AG10803 (cell line): ENCODE measurements around the gene MMP28.
"Not testable (repeated sequence)": the region's sequence is repeated elsewhere in the genome, so short reads cannot be mapped to it uniquely, and the experiment has no call there.

ENCODE experiments used
- DNase-seq: peaks from one replicate; pipeline ENCODE4 v3.0.0; 2010; ENCODE audit warnings: low read depth
- H3K4me3 ChIP-seq: 2 replicates; pipeline ENCODE4 v1.5.1; 2011; ENCODE audit warnings: mild to moderate bottlenecking, low read length, control low read depth
- TF ChIP-seq, protein P1 (sequence below): conservative IDR thresholded peaks from 2 replicates; pipeline ENCODE4 v1.5.1; 2011; ENCODE audit warnings: mild to moderate bottlenecking, low read length, control low read depth, inconsistent platforms

The MMP28 gene

GRCh38 chr17:35761601-35762000 lies 33.8 kb downstream of the MMP28 start:
- TF ChIP-seq, protein P1, sequence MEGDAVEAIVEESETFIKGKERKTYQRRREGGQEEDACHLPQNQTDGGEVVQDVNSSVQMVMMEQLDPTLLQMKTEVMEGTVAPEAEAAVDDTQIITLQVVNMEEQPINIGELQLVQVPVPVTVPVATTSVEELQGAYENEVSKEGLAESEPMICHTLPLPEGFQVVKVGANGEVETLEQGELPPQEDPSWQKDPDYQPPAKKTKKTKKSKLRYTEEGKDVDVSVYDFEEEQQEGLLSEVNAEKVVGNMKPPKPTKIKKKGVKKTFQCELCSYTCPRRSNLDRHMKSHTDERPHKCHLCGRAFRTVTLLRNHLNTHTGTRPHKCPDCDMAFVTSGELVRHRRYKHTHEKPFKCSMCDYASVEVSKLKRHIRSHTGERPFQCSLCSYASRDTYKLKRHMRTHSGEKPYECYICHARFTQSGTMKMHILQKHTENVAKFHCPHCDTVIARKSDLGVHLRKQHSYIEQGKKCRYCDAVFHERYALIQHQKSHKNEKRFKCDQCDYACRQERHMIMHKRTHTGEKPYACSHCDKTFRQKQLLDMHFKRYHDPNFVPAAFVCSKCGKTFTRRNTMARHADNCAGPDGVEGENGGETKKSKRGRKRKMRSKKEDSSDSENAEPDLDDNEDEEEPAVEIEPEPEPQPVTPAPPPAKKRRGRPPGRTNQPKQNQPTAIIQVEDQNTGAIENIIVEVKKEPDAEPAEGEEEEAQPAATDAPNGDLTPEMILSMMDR: no peak
- no peak for DNase-seq
- no peak overlapping the region for H3K4me3 ChIP-seq

GRCh38 chr17:35760587-35760986 lies 34.9 kb downstream of the MMP28 start, which contains the start of gene C17orf50:
Gene C17orf50, plus strand, starts transcription at chr17:35760887. Its CDS starts 55 bp downstream, at chr17:35760942.
- TF ChIP-seq, protein P1: no peak
- H3K4me3 ChIP-seq: no peak within 1 kb of the TSS

GRCh38 chr17:35757243-35757642 lies 38.2 kb downstream of the MMP28 start:
- no peak for DNase-seq
- TF ChIP-seq, protein P1: no peak
- no peak overlapping the region for H3K4me3 ChIP-seq

More at GRCh38 chr17:35760587-35760986, 34.9 kb downstream of the MMP28 start, which contains the start of gene C17orf50:
- DNase-seq: no peak

DNA sequence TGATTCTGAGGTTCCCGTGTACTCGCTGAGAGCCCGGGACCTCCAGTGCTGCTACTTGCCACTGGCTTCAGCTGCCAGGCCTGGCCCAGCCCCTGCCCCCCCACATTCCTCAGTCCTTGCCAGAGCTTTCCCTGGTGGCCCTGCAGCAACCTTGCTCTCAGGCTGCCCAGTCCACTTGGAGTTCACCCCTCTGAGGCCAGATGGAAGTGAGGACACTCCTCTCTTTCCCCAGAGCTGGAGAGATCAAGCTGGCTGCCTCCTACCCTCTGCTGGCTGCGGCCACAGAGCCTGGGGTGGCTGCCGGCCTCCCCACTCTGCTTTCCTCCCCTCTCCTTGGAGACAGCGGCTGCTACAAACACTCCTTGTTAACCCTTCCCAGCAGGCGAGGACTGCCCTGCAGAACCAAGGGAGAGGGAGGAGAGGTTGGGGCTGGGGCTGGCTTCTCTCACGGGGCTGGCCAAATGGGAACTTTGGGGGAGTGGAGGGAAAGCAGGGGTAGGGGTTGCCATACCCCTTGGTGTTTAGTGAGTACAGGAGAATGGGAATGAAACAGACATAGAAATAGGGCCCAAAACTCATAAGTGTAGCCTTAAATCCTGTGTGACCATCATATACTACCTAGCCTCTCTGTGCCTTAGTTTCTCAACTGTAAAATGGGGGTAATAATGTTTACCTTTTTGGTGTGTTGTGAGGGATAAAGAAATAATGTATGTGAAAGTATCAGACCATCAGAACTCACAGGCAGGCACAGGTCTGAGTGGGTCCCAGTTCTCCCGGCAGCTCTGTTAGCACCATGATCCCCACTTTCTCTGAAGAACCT lies 42.3 kb downstream of the MMP28 start, which contains the start of gene GAS2L2:
Gene GAS2L2 (minus strand): TSS at position 295 of the 820 bp plus-strand sequence. CDS start 389 bp downstream, outside the sequence.
- TF ChIP-seq, protein P1: no peak
- H3K4me3 ChIP-seq: no peak within 1 kb of the TSS
- DNase-seq: peak; percentile 23

GRCh38 chr17:35752471-35752870 lies 43.0 kb downstream of the MMP28 start:
- TF ChIP-seq, protein P1: no peak
- no peak overlapping the region for H3K4me3 ChIP-seq
- DNase-seq: no peak

DNA sequence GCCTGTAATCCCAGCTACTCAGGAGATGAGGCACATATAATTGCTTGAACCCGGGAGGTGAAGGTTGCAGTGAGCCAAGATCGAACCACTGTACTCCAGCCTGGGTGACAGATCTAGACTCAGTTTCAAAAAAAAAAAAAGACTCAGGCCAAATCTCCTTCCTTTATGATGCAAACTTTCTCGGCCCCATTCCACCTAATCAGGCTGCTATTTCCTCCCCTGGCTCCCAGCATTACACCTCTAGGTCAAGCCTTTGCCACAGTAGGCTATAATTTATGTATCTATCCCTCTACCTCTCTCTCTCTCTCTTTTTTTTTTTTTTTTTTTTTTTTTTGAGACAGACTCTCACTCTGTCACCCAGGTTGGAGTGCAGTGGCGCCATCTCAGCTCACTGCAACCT lies 43.9 kb downstream of the MMP28 start:
- H3K4me3 ChIP-seq: not testable (repeated sequence)
- DNase-seq: peak; percentile 16

DNA sequence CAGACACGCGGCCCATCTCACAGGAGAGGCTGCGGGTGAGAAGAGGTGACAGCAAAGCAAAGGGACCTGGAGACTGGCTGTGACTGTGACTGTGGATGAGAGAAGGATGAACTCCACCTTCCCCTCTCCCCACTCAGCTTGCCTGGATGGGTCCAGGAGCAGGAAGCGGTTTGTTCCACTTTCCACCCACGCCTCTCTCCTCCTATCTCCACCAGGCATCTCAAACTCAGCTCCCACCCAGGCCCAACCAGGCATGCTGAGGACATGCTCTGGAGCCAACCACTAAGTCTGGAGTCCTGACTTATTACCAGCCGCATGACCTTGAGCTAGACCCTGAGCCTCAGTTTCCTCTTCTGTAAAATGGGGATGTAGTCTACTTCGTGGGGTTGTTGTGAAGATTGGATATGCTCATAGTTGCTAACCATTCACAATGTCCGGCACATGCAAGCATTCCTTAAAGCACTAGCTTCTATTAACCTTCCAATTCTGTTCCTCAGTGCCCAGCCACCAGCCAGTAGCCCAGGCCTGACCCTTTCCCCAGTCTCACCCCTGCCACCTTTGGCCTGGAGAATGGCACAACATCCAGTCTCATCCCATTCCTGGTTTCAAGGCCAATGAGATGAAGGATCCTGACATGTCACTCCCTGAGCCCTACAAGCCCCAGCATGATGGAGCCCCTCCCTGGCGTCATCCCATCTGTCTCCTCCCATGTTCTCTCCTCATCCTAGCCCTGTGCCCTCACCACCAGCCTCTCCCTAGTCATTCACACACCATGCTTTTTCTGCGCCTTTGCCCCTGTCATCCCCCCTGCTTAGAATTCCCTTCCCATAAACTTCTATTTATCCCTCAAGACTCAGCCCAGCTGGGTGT lies 44.7 kb downstream of the MMP28 start:
- no peak for DNase-seq
- TF ChIP-seq, protein P1: no peak
- H3K4me3 ChIP-seq: no peak overlapping the region
